GM19099 (cell line): ENCODE measurements around the gene KLHL11.

Experiments used
- POLR2A ChIP-seq: IDR thresholded peaks from 3 replicates; pipeline ENCODE4 v1.6.1; 2011; ENCODE audit warnings: low read depth; ENCODE audit not compliant: insufficient read length; ENCODE audit errors: extremely low read depth

Gene KLHL11

GRCh38 chr17:41823141-41823524 lies 42.1 kb downstream of the KLHL11 start:
- TF ChIP-seq POLR2A = no peak

GRCh38 chr17:41822216-41823140 lies 42.7 kb downstream of the KLHL11 start:
- no peak for TF ChIP-seq POLR2A

- no peak for TF ChIP-seq POLR2A
These were observed 43.4 kb downstream of the KLHL11 start for GRCh38 chr17:41821776-41822175.

GRCh38 chr17:41818024-41818423 lies 47.2 kb downstream of the KLHL11 start:
- TF ChIP-seq POLR2A = no peak

GRCh38 chr17:41816637-41817320 lies 48.4 kb downstream of the KLHL11 start:
- TF ChIP-seq POLR2A = no peak

GRCh38 chr17:41814195-41814594 lies 51.0 kb downstream of the KLHL11 start:
- TF ChIP-seq POLR2A = no peak

GRCh38 chr17:41813699-41814124 lies 51.5 kb downstream of the KLHL11 start:
- no peak for TF ChIP-seq POLR2A

GRCh38 chr17:41813152-41813680 lies 52.0 kb downstream of the KLHL11 start:
- TF ChIP-seq POLR2A = no peak

GRCh38 chr17:41812381-41813151 lies 52.7 kb downstream of the KLHL11 start, which contains the start of gene FKBP10:
TSS of gene FKBP10 (plus strand) at chr17:41813004. CDS start at chr17:41813035, 31 bp downstream.
- no peak for TF ChIP-seq POLR2A

GRCh38 chr17:41811549-41812380 lies 53.5 kb downstream of the KLHL11 start, which contains the start of gene P3H4:
TSS of gene P3H4 (minus strand) at chr17:41811949. CDS start at chr17:41811915, 34 bp downstream.
- TF ChIP-seq POLR2A = no peak

- TF ChIP-seq POLR2A = no peak
These were observed 54.3 kb downstream of the KLHL11 start for GRCh38 chr17:41810659-41811548.

GRCh38 chr17:41806685-41807445 lies 58.4 kb downstream of the KLHL11 start:
- no peak for TF ChIP-seq POLR2A
